Lung (tissue), 12 donors: ENCODE measurements around the gene SLC25A23. TPM values are rescaled to one million over a fixed set of nuclear protein-coding genes. Genes with fewer than 3 reads are reported as not detected.

Source experiments
- ATAC-seq: fragments of 200-7000 bp; cut with Tn5 transposase; one replicate; pipeline ENCODE4 v1.9.1; 2020; ENCODE audit warnings: moderate number of reproducible peaks; ENCODE audit not compliant: insufficient read depth, low FRiP score
- DNase-seq, 3 donors: peaks; one replicate each; pipeline ENCODE4 v3.0.0-alpha.2; 2013 to 2017
- H3K27ac ChIP-seq, 2 donors: one replicate each; pipeline ENCODE4 v1.5.1; 2013; ENCODE audit warnings: mild to moderate bottlenecking in 2 of 2, moderate library complexity in 2 of 2, control low read depth in 1 of 2, inconsistent platforms in 1 of 2, low read depth in 1 of 2, low read length in 1 of 2
- H3K27me3 ChIP-seq, 3 donors: one replicate each; pipeline ENCODE4 v1.5.1; 2013; ENCODE audit warnings: low read length in 2 of 3; ENCODE audit not compliant: control insufficient read depth in 3 of 3, insufficient read depth in 3 of 3
- H3K36me3 ChIP-seq, 4 donors: one replicate each; pipeline ENCODE4 v1.5.1; 2013; ENCODE audit warnings: low read length in 4 of 4, mild to moderate bottlenecking in 1 of 4, moderate library complexity in 1 of 4; ENCODE audit not compliant: control insufficient read depth in 4 of 4, insufficient read depth in 4 of 4
- H3K4me1 ChIP-seq, 5 donors: one replicate each; pipeline ENCODE4 v1.5.1; 2013; ENCODE audit warnings: low read length in 5 of 5, mild to moderate bottlenecking in 2 of 5, moderate library complexity in 1 of 5; ENCODE audit not compliant: control insufficient read depth in 5 of 5, insufficient read depth in 5 of 5
- H3K4me3 ChIP-seq: one replicate; pipeline ENCODE4 v1.5.1; 2013; ENCODE audit warnings: mild to moderate bottlenecking, control low read depth, moderate library complexity
- H3K9ac ChIP-seq, 2 donors: one replicate each; pipeline ENCODE4 v1.5.1; 2013; ENCODE audit warnings: low read length in 2 of 2, control low read depth in 1 of 2; ENCODE audit not compliant: insufficient read depth in 1 of 2
- H3K9me3 ChIP-seq, 4 donors: one replicate each; pipeline ENCODE4 v1.5.1; 2013; ENCODE audit warnings: low read length in 3 of 4, mild to moderate bottlenecking in 1 of 4, moderate library complexity in 1 of 4; ENCODE audit not compliant: control insufficient read depth in 4 of 4, insufficient read depth in 3 of 4
- WGBS, 2 donors: extraction: QIAGEN DNeasy Blood & Tissue Kit; methylation state at CpG; one replicate each; pipeline ENCODE4 v1.1.7; 2013; 5-methylcytosine and 5-hydroxymethylcytosine counted together
- polyA plus RNA-seq, 2 donors: library from polyadenylated mRNA; stranded (reverse); fragments of 200-250 nt; gene quantifications; one replicate each; pipeline ENCODE4 v1.2.1, GENCODE V29; 2013
- total RNA-seq, 2 donors: library from RNA; depleted of rRNA in 1 of 2; stranded (reverse); fragments of >200 nt in 1 of 2; gene quantifications; one replicate each; pipeline ENCODE4 v1.2.1, GENCODE V29; 2014 to 2021
- TF ChIP-seq, protein P1 (sequence below): IDR thresholded peaks from 2 replicates; pipeline ENCODE4 v1.5.1; 2012; ENCODE audit warnings: mild to moderate bottlenecking; ENCODE audit errors: control extremely low read depth, extremely low read depth
- donor health status: control.
- donor health status: control.
- donor health status: Bipolar disorder and iron deficiency.
- donor health status: healthy.
- donor health status: DM: yes; HTN: yes; CAD: no.

SLC25A23 gene
- total and polyA plus RNA-seq, 4 donors: 15.7 to 49.5 (median 44.5) TPM

DNA sequence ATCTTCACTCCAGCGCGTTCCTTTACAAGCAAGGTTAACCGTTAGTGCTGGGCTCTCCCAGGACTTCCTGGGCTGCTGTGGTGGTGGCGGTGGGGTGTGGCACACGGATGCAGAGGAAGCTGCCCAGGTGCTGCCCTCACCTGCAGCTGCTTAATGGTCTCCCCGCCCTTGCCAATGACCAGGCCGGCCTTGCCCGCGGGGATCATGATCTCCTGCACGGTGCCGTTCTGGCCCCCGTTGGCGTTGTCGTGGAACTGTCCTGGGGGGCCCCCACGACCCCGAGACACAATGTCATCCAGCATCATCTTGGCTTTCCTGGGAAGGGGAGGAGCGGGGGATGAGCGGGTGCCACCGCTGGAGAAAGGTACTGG is 41.0 kb downstream of the SLC25A23 start:
- ATAC-seq (no peak), DNase-seq (no peak)
- Histone ChIP-seq H3K36me3 (peaks cover 20 to 79% (median 53%) of the 10 kb centered on the region in 4 donors), H3K9ac (no peak overlapping the region), H3K27ac (no peak overlapping the region), H3K4me3 (no peak overlapping the region), H3K4me1 (peaks cover 0 to 27% (median 13%) of the 10 kb centered on the region in 5 donors), H3K27me3 (no peaks in the 10 kb centered on the region), H3K9me3 (no peaks in the 10 kb centered on the region)
- TF ChIP-seq, protein P1, sequence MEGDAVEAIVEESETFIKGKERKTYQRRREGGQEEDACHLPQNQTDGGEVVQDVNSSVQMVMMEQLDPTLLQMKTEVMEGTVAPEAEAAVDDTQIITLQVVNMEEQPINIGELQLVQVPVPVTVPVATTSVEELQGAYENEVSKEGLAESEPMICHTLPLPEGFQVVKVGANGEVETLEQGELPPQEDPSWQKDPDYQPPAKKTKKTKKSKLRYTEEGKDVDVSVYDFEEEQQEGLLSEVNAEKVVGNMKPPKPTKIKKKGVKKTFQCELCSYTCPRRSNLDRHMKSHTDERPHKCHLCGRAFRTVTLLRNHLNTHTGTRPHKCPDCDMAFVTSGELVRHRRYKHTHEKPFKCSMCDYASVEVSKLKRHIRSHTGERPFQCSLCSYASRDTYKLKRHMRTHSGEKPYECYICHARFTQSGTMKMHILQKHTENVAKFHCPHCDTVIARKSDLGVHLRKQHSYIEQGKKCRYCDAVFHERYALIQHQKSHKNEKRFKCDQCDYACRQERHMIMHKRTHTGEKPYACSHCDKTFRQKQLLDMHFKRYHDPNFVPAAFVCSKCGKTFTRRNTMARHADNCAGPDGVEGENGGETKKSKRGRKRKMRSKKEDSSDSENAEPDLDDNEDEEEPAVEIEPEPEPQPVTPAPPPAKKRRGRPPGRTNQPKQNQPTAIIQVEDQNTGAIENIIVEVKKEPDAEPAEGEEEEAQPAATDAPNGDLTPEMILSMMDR: no peak
- 95% methylated on average over 19 of the region's 19 CpGs for WGBS, 2 donors

- TF ChIP-seq, protein P1: no peak
- Histone ChIP-seq H3K27ac (no peak overlapping the region), H3K27me3 (no peaks in the 10 kb centered on the region), H3K9me3 (no peaks in the 10 kb centered on the region), H3K4me1 (peaks cover 0 to 27% (median 10%) of the 10 kb centered on the region in 5 donors), H3K36me3 (peaks cover 20 to 79% (median 52%) of the 10 kb centered on the region in 4 donors), H3K9ac (no peak overlapping the region), H3K4me3 (no peak overlapping the region)
- peak in 1 of 3 donors; percentile 35 for DNase-seq
- no peak for ATAC-seq
- 78 to 85% methylated on average over 33 of the region's 33 CpGs for WGBS, 2 donors
Measured at GRCh38 chr19:6417713-6418561, 41.7 kb downstream of the SLC25A23 start.

DNA sequence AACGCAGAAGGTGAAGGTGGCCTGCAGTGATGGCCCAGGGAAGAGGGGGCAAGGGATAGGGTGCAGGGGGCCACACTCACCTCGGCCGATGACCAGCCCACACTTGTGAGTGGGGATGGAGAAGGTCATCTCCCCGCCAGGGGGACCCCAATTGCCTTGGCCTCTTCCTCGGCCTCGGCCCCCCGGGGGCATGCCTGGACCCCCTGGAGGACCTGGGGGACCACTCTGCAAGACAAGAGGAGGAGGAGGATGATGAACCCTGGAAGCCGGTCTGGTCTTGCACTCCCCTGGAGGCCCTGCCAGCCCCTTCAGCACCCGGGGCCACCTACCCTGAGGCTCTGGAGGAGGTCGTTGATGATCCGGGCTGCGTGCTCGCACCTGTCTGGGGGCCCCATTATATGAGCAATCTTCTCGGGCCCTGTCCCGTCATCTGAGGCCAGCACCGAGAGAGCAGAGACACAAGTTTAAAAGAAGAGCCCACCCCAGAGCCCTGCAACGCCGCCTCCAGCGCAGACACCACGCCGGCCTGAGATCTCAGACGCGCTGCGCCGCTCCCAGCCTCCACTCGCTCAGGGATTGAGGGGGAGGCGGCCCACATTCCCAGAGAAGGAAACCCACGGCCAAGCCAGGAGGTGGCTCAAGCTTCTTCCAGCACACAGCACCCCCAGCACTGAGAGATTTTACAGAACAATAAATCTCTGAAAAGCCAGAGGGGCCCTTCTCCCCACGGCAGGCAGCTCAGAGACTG is 42.8 kb downstream of the SLC25A23 start:
- TF ChIP-seq, protein P1: no peak
- WGBS, 2 donors: 96% methylated on average over 27 to 29 of the region's 29 CpGs
- peaks cover 20 to 79% (median 46%) of the 10 kb centered on the region in 4 donors for H3K36me3 ChIP-seq
- H3K4me3 ChIP-seq: no peak overlapping the region
- no peak for ATAC-seq
- no peaks in the 10 kb centered on the region for H3K9me3 ChIP-seq
- no peak overlapping the region for H3K9ac ChIP-seq
- H3K27me3 ChIP-seq: no peaks in the 10 kb centered on the region
- no peak overlapping the region for H3K27ac ChIP-seq
- peaks cover 0 to 28% (median 10%) of the 10 kb centered on the region in 5 donors for H3K4me1 ChIP-seq
- no peak for DNase-seq
